Measurements from ENCODE around the gene ATG13. TPM values are rescaled to one million over a fixed set of nuclear protein-coding genes. Genes with fewer than 3 reads are reported as not detected.

The ATG13 gene
- polyA plus RNA-seq, 1 donor from 2014 or later, result 21.1 TPM

DNA sequence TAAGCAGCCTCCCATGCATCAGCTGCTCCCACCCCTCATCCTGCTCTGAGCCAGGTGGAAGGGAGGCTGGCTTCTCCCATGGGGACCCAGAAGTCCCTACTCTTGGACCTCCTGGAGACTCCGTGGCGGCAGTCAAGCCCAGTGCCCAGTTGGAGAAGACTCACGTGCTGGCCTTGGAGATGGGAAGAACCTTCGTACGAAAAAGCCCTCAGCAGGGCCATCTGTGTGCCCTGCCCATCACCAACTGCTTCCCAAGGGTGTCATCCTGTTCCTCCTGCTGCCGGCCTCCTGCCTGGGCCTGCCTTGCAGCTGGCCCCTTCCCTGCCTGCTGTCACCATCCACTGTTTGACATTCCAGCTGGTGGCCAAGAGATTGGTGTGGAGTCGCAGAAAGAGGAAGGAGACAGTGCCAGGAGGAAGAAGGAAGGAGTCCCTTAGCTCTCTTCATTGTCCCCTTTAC lies 55.1 kb downstream of the ATG13 start:
- no peak overlapping the region for H3K4me3 ChIP-seq (ENCODE audit: low read length)
- no peaks in the 10 kb centered on the region for H3K79me2 ChIP-seq (replicated peaks; ENCODE audit: insufficient read depth, low read length)
- no peaks in the 10 kb centered on the region for H3K9me3 ChIP-seq (ENCODE audit: low read length)
- H3K9ac ChIP-seq (ENCODE audit: low read length), result no peak overlapping the region
- no peak overlapping the region for H3K27ac ChIP-seq (ENCODE audit: low read length)
- no peak overlapping the region for H2AFZ ChIP-seq (ENCODE audit: low read depth, low read length)
- H3K4me2 ChIP-seq (ENCODE audit: low read length), result no peak overlapping the region
- no peaks in the 10 kb centered on the region for H3K9me2 ChIP-seq (ENCODE audit: insufficient read depth, low read length)
- no peaks in the 10 kb centered on the region for H3K36me3 ChIP-seq (ENCODE audit: insufficient read depth, low read length)
- TF ChIP-seq RAD21 (conservative IDR thresholded peaks at IDR 0.05) (no peak), TAF1 (IDR thresholded peaks at IDR 0.05; ENCODE audit: low read depth) (no peak), POLR2AphosphoS5 (IDR thresholded peaks at IDR 0.05) (no peak), EZH2 (IDR thresholded peaks at IDR 0.05; ENCODE audit: borderline replicate concordance, insufficient read depth, low read length, poor library complexity, severe bottlenecking) (no peak), MXI1 (conservative IDR thresholded peaks at IDR 0.05; ENCODE audit: poor library complexity, severe bottlenecking) (no peak), EP300 (conservative IDR thresholded peaks at IDR 0.05; ENCODE audit: poor library complexity, severe bottlenecking) (no peak), SMC3 (conservative IDR thresholded peaks at IDR 0.05; ENCODE audit: poor library complexity) (no peak), REST (IDR thresholded peaks at IDR 0.05; ENCODE audit: borderline replicate concordance) (no peak)
- TF ChIP-seq, protein P1, sequence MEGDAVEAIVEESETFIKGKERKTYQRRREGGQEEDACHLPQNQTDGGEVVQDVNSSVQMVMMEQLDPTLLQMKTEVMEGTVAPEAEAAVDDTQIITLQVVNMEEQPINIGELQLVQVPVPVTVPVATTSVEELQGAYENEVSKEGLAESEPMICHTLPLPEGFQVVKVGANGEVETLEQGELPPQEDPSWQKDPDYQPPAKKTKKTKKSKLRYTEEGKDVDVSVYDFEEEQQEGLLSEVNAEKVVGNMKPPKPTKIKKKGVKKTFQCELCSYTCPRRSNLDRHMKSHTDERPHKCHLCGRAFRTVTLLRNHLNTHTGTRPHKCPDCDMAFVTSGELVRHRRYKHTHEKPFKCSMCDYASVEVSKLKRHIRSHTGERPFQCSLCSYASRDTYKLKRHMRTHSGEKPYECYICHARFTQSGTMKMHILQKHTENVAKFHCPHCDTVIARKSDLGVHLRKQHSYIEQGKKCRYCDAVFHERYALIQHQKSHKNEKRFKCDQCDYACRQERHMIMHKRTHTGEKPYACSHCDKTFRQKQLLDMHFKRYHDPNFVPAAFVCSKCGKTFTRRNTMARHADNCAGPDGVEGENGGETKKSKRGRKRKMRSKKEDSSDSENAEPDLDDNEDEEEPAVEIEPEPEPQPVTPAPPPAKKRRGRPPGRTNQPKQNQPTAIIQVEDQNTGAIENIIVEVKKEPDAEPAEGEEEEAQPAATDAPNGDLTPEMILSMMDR (IDR thresholded peaks at IDR 0.05; ENCODE audit: poor library complexity, severe bottlenecking), result no peak
- no peaks in the 10 kb centered on the region for H3F3A ChIP-seq (ENCODE audit: insufficient read depth, low read length, poor library complexity, severe bottlenecking)
- H4K20me1 ChIP-seq (ENCODE audit: insufficient read depth), result no peaks in the 10 kb centered on the region
- no peaks in the 10 kb centered on the region for H3K27me3 ChIP-seq (ENCODE audit: insufficient read depth, low read depth, low read length)

GRCh38 chr11:46673713-46674462 lies 56.5 kb downstream of the ATG13 start:
- H3K4me2 ChIP-seq (ENCODE audit: low read length), result no peak overlapping the region
- no peaks in the 10 kb centered on the region for H3K27me3 ChIP-seq (ENCODE audit: insufficient read depth, low read depth, low read length)
- H3K9ac ChIP-seq (ENCODE audit: low read length), result no peak overlapping the region
- no peak overlapping the region for H2AFZ ChIP-seq (ENCODE audit: low read depth, low read length)
- no peak overlapping the region for H3K4me3 ChIP-seq (ENCODE audit: low read length)
- H3K79me2 ChIP-seq (replicated peaks; ENCODE audit: insufficient read depth, low read length), result no peaks in the 10 kb centered on the region
- H3F3A ChIP-seq (ENCODE audit: insufficient read depth, low read length, poor library complexity, severe bottlenecking), result no peaks in the 10 kb centered on the region
- no peaks in the 10 kb centered on the region for H3K9me2 ChIP-seq (ENCODE audit: insufficient read depth, low read length)
- no peak overlapping the region for H3K27ac ChIP-seq (ENCODE audit: low read length)
- TF ChIP-seq TAF1 (IDR thresholded peaks at IDR 0.05; ENCODE audit: low read depth) (no peak), POLR2AphosphoS5 (IDR thresholded peaks at IDR 0.05) (no peak), REST (IDR thresholded peaks at IDR 0.05; ENCODE audit: borderline replicate concordance) (no peak), RAD21 (conservative IDR thresholded peaks at IDR 0.05) (no peak), SMC3 (conservative IDR thresholded peaks at IDR 0.05; ENCODE audit: poor library complexity) (no peak), MXI1 (conservative IDR thresholded peaks at IDR 0.05; ENCODE audit: poor library complexity, severe bottlenecking) (no peak), EP300 (conservative IDR thresholded peaks at IDR 0.05; ENCODE audit: poor library complexity, severe bottlenecking) (no peak), EZH2 (IDR thresholded peaks at IDR 0.05; ENCODE audit: borderline replicate concordance, insufficient read depth, low read length, poor library complexity, severe bottlenecking) (no peak)
- TF ChIP-seq, protein P1 (IDR thresholded peaks at IDR 0.05; ENCODE audit: poor library complexity, severe bottlenecking), result no peak
- no peaks in the 10 kb centered on the region for H3K36me3 ChIP-seq (ENCODE audit: insufficient read depth, low read length)
- no peaks in the 10 kb centered on the region for H4K20me1 ChIP-seq (ENCODE audit: insufficient read depth)
- H3K9me3 ChIP-seq (ENCODE audit: low read length), result no peaks in the 10 kb centered on the region
